ENCODE measurements around the gene KCNK4.

DNA sequence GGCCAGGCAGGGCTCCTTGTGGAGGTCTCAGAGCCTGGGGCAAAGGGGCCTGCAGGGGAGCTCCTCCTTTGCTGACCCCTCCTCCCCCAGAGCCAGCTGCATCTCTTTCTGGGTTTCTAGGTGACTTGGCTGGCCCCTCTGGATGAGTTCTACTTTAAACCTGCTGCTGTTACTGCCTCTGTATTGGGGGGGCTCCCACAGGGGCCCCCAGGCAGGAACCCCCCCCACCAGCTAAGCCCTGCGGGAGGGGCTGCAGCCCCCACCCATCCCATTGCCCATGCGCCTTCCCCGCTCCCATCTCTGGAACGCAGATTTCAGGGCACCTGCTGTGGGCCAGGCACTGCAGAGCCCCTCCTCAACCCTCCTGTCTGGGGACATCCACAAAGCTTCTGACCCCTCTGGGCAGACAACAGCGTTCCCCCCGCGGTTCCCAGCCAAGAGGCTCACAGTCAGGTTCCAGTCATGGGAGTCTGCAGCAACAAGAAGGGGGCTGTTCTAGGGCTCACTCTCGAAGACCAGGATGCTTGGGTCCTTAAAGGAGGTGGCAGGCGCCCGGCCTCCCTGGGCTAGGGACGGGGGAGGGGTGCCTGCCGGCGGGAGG is 40.6 kb upstream of the KCNK4 start:
- TF ChIP-seq, protein P1, sequence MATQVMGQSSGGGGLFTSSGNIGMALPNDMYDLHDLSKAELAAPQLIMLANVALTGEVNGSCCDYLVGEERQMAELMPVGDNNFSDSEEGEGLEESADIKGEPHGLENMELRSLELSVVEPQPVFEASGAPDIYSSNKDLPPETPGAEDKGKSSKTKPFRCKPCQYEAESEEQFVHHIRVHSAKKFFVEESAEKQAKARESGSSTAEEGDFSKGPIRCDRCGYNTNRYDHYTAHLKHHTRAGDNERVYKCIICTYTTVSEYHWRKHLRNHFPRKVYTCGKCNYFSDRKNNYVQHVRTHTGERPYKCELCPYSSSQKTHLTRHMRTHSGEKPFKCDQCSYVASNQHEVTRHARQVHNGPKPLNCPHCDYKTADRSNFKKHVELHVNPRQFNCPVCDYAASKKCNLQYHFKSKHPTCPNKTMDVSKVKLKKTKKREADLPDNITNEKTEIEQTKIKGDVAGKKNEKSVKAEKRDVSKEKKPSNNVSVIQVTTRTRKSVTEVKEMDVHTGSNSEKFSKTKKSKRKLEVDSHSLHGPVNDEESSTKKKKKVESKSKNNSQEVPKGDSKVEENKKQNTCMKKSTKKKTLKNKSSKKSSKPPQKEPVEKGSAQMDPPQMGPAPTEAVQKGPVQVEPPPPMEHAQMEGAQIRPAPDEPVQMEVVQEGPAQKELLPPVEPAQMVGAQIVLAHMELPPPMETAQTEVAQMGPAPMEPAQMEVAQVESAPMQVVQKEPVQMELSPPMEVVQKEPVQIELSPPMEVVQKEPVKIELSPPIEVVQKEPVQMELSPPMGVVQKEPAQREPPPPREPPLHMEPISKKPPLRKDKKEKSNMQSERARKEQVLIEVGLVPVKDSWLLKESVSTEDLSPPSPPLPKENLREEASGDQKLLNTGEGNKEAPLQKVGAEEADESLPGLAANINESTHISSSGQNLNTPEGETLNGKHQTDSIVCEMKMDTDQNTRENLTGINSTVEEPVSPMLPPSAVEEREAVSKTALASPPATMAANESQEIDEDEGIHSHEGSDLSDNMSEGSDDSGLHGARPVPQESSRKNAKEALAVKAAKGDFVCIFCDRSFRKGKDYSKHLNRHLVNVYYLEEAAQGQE (IDR thresholded peaks at IDR 0.05; ENCODE audit: borderline replicate concordance in 1 of 2, low read depth in 1 of 2, low read length in 2 of 2): no peak
- TF ChIP-seq HNRNPLL (IDR thresholded peaks at IDR 0.05; ENCODE audit: low read depth, low read length, poor library complexity, severe bottlenecking) (no peak), ARNT (IDR thresholded peaks at IDR 0.05) (no peak), IRF2 (CRISPR knock-in tag; IDR thresholded peaks at IDR 0.05) (no peak), FOXA3 (CRISPR knock-in tag; IDR thresholded peaks at IDR 0.05) (no peak), ZBTB8A (CRISPR knock-in tag; IDR thresholded peaks at IDR 0.05; ENCODE audit: borderline replicate concordance, low read depth) (no peak), CHD4 (IDR thresholded peaks at IDR 0.05; ENCODE audit: borderline replicate concordance, low read length) (no peak)
- TF ChIP-seq, protein P2, sequence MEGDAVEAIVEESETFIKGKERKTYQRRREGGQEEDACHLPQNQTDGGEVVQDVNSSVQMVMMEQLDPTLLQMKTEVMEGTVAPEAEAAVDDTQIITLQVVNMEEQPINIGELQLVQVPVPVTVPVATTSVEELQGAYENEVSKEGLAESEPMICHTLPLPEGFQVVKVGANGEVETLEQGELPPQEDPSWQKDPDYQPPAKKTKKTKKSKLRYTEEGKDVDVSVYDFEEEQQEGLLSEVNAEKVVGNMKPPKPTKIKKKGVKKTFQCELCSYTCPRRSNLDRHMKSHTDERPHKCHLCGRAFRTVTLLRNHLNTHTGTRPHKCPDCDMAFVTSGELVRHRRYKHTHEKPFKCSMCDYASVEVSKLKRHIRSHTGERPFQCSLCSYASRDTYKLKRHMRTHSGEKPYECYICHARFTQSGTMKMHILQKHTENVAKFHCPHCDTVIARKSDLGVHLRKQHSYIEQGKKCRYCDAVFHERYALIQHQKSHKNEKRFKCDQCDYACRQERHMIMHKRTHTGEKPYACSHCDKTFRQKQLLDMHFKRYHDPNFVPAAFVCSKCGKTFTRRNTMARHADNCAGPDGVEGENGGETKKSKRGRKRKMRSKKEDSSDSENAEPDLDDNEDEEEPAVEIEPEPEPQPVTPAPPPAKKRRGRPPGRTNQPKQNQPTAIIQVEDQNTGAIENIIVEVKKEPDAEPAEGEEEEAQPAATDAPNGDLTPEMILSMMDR (CRISPR knock-in tag; IDR thresholded peaks at IDR 0.05): no peak

Measured in HepG2 (cell line).